ENCODE data around the gene EVX1.

EVX1 gene

GRCh38 chr7:27205325-27206280 lies 37.0 kb upstream of the EVX1 start:
- DNase-seq, result no peak

GRCh38 chr7:27207348-27207985 lies 35.1 kb upstream of the EVX1 start:
- no peak for DNase-seq

- no peak for DNase-seq
Measured at GRCh38 chr7:27208998-27209397, 33.6 kb upstream of the EVX1 start.

- no peak for DNase-seq
Measured at GRCh38 chr7:27209933-27210440, 32.6 kb upstream of the EVX1 start.

- DNase-seq, result peak; percentile 46
Measured at GRCh38 chr7:27210441-27211083, 32.0 kb upstream of the EVX1 start.

GRCh38 chr7:27211084-27211446 lies 31.5 kb upstream of the EVX1 start:
- DNase-seq, result no peak

- DNase-seq, result no peak
Measured at GRCh38 chr7:27211764-27212204, 30.8 kb upstream of the EVX1 start.

GRCh38 chr7:27212497-27213432 lies 29.8 kb upstream of the EVX1 start:
- no peak for DNase-seq

- DNase-seq, result no peak
Measured at GRCh38 chr7:27213433-27214238, 29.0 kb upstream of the EVX1 start.

GRCh38 chr7:27214239-27214950 lies 28.2 kb upstream of the EVX1 start:
- no peak for DNase-seq

GRCh38 chr7:27215356-27215755 lies 27.2 kb upstream of the EVX1 start:
- no peak for DNase-seq

GRCh38 chr7:27217951-27218350 lies 24.7 kb upstream of the EVX1 start:
- no peak for DNase-seq

GRCh38 chr7:27219821-27220220 lies 22.8 kb upstream of the EVX1 start:
- DNase-seq, result no peak

- DNase-seq, result no peak
Measured at GRCh38 chr7:27220440-27220955, 22.1 kb upstream of the EVX1 start.

GRCh38 chr7:27221201-27221797 lies 21.3 kb upstream of the EVX1 start:
- no peak for DNase-seq

- no peak for DNase-seq
Measured at GRCh38 chr7:27223941-27224575, 18.5 kb upstream of the EVX1 start.

GRCh38 chr7:27224983-27225934 lies 17.3 kb upstream of the EVX1 start:
- no peak for DNase-seq

- no peak for DNase-seq
Measured at GRCh38 chr7:27229448-27229847, 13.2 kb upstream of the EVX1 start.
